Keratinocyte (primary cell): ENCODE data around the gene CFAP68. TPM values are rescaled to one million over a fixed set of nuclear protein-coding genes. Genes with fewer than 3 reads are reported as not detected.

Experiments
- DNase-seq: peaks from one replicate; pipeline ENCODE4 v3.0.0-alpha.2; 2011; ENCODE audit warnings: low read depth, missing footprints, low spot score
- FAIRE-seq: peaks from 2 replicates; lab custom pipeline; 2011; peaks lifted over from hg19 to GRCh38; lab: Jason Lieb, UNC
- H2AFZ ChIP-seq: 2 replicates; pipeline ENCODE4 v1.6.0; 2012; ENCODE audit warnings: low read length, control low read depth, inconsistent platforms; ENCODE audit not compliant: control insufficient read depth
- H3K27ac ChIP-seq: 2 replicates; pipeline ENCODE4 v1.5.1; 2011; ENCODE audit warnings: low read length; ENCODE audit not compliant: control insufficient read depth, insufficient read depth
- H3K27me3 ChIP-seq: 3 replicates; pipeline ENCODE4 v1.6.0; 2011; ENCODE audit warnings: low read length; ENCODE audit not compliant: control insufficient read depth, insufficient read depth; ENCODE audit errors: extremely low read depth
- H3K36me3 ChIP-seq, 2 experiments: 2 replicates in 1 of 2; 3 replicates in 1 of 2; pipeline ENCODE4 v1.5.1; 2011; ENCODE audit warnings: low read length in 2 of 2, mild to moderate bottlenecking in 1 of 2; ENCODE audit not compliant: control insufficient read depth in 2 of 2, insufficient read depth in 2 of 2; ENCODE audit errors: extremely low read depth in 1 of 2
- H3K4me1 ChIP-seq: 3 replicates; pipeline ENCODE4 v1.5.1; 2011; ENCODE audit warnings: low read length; ENCODE audit not compliant: control insufficient read depth, insufficient read depth; ENCODE audit errors: extremely low read depth
- H3K4me2 ChIP-seq: 3 replicates; pipeline ENCODE4 v1.6.0; 2011; ENCODE audit warnings: low read depth, low read length; ENCODE audit not compliant: control insufficient read depth, insufficient read depth; ENCODE audit errors: extremely low read depth
- H3K4me3 ChIP-seq, 3 experiments: fragments of 200-600 bp in 1 of 3; sonication (generic) in 1 of 3; 2 replicates in 2 of 3; 3 replicates in 1 of 3; pipeline ENCODE4 v1.5.1; 2011 to 2016; ENCODE audit warnings: low read length in 3 of 3, mild to moderate bottlenecking in 3 of 3, control low read depth in 2 of 3, inconsistent platforms in 1 of 3, low read depth in 1 of 3, mixed read lengths in 1 of 3, mixed run types in 1 of 3, moderate library complexity in 1 of 3; ENCODE audit not compliant: control insufficient read depth in 2 of 3, insufficient read depth in 2 of 3; ENCODE audit errors: extremely low read depth in 1 of 3
- H3K79me2 ChIP-seq: 2 replicates; pipeline ENCODE4 v1.6.0; 2012; ENCODE audit warnings: low read length; ENCODE audit not compliant: control insufficient read depth, insufficient read depth
- H3K9ac ChIP-seq: 3 replicates; pipeline ENCODE4 v1.6.0; 2011; ENCODE audit warnings: low read length; ENCODE audit not compliant: control insufficient read depth, insufficient read depth; ENCODE audit errors: extremely low read depth
- H3K9me1 ChIP-seq: 3 replicates; pipeline ENCODE4 v1.6.0; 2011; ENCODE audit warnings: low read length; ENCODE audit not compliant: control insufficient read depth, insufficient read depth; ENCODE audit errors: extremely low read depth
- H3K9me3 ChIP-seq: 2 replicates; pipeline ENCODE4 v1.5.1; 2012; ENCODE audit warnings: low read depth, low read length; ENCODE audit not compliant: control insufficient read depth
- H4K20me1 ChIP-seq: 3 replicates; pipeline ENCODE4 v1.6.0; 2011; ENCODE audit warnings: low read length; ENCODE audit not compliant: control insufficient read depth, insufficient read depth; ENCODE audit errors: extremely low read depth
- CTCF ChIP-seq, 3 experiments: IDR thresholded peaks in 1 of 3; conservative IDR thresholded peaks in 1 of 3; optimal IDR thresholded peaks in 1 of 3; 2 replicates in 2 of 3; 3 replicates in 1 of 3; pipeline versions ENCODE3 to v1.5.1; 2011; ENCODE audit warnings: low read length in 3 of 3, mild to moderate bottlenecking in 3 of 3, moderate library complexity in 2 of 3, control low read depth in 1 of 3, inconsistent platforms in 1 of 3; ENCODE audit not compliant: insufficient read depth in 2 of 3; ENCODE audit errors: extremely low read depth in 1 of 3
- EZH2 ChIP-seq: IDR thresholded peaks from one replicate; pipeline ENCODE4 v1.6.1; 2012; ENCODE audit warnings: inconsistent platforms, mild to moderate bottlenecking, low read length, moderate library complexity
- dilution Hi-C: fragments of 300-500 bp; cut with MboI; formaldehyde crosslinking; loops from one replicate; pipeline ENCODE4 v1.7.0; 2020; ENCODE audit warnings: low sequenced_read_pairs; ENCODE audit not compliant: extremely low pct_ligation_motif_present
- polyA plus RNA-seq, 5 experiments: library from polyadenylated mRNA; depleted of rRNA in 3 of 5; stranded (reverse) in 3 of 5; stranded (forward) in 1 of 5; unstranded in 1 of 5; fragments of >200 nt; gene quantifications; 1 replicate in 1 of 5; 2 replicates in 3 of 5; 3 replicates in 1 of 5; pipeline versions ENCODE4 v1.2.1 to v1.2.3, GENCODE V29; 2011 to 2012; ENCODE audit warnings: missing spikeins in 2 of 5, low read depth in 1 of 5, low replicate concordance in 1 of 5

CFAP68 gene
- polyA plus RNA-seq, 1 donor (not counting 4 experiments of a cell fraction or from before 2014, with no cell fraction given), result 63.8 TPM

GRCh38 chr11:111925953-111926352, 46.6 kb downstream of the CFAP68 start:
- H3K4me2 ChIP-seq, result peak overlapping the region; percentile 63
- no peaks in the 10 kb centered on the region for H3K27me3 ChIP-seq
- no peaks in the 10 kb centered on the region for H3K79me2 ChIP-seq
- H3K9me1 ChIP-seq, result no peaks in the 10 kb centered on the region
- no peaks in the 10 kb centered on the region for H3K9me3 ChIP-seq
- TF ChIP-seq EZH2 (no peak), CTCF (optimal IDR thresholded peaks at IDR 0.05 in 1 of 3, IDR thresholded peaks at IDR 0.05 in 1 of 3, conservative IDR thresholded peaks at IDR 0.05 in 1 of 3; ENCODE audit: extremely low read depth in 1 of 3, insufficient read depth in 2 of 3, low read length in 3 of 3) (no peak)
- FAIRE-seq, result no peak
- no peak overlapping the region for H3K9ac ChIP-seq
- no peak for DNase-seq
- no peak overlapping the region for H3K4me3 ChIP-seq
- H3K4me1 ChIP-seq, result peaks cover 17% of the 10 kb centered on the region
- H3K36me3 ChIP-seq, result no peaks in the 10 kb centered on the region
- dilution Hi-C loops, result no loop called here
- peak overlapping the region; percentile 92 for H2AFZ ChIP-seq
- no peaks in the 10 kb centered on the region for H4K20me1 ChIP-seq
- H3K27ac ChIP-seq, result no peak overlapping the region

GRCh38 chr11:111926505-111927391, 47.4 kb downstream of the CFAP68 start:
- H3K9me1 ChIP-seq, result no peaks in the 10 kb centered on the region

More at GRCh38 chr11:111926505-111927391, 47.4 kb downstream of the CFAP68 start:
- Histone ChIP-seq H3K27ac (peak overlapping the region; percentile 81), H3K9me3 (no peaks in the 10 kb centered on the region), H3K4me2 (peak overlapping the region; percentile 86), H3K4me3 (peak overlapping the region; percentile 7 to 77 (median 61)), H4K20me1 (no peaks in the 10 kb centered on the region), H3K27me3 (no peaks in the 10 kb centered on the region), H3K4me1 (peaks cover 17% of the 10 kb centered on the region), H3K9ac (peak overlapping the region; percentile 80), H2AFZ (peak overlapping the region; percentile 92), H3K36me3 (no peaks in the 10 kb centered on the region), H3K79me2 (no peaks in the 10 kb centered on the region)
- peak; percentile 81 for DNase-seq
- no peak for FAIRE-seq
- dilution Hi-C loops, result no loop called here
- TF ChIP-seq CTCF (optimal IDR thresholded peaks at IDR 0.05 in 1 of 3, IDR thresholded peaks at IDR 0.05 in 1 of 3, conservative IDR thresholded peaks at IDR 0.05 in 1 of 3; ENCODE audit: extremely low read depth in 1 of 3, insufficient read depth in 2 of 3, low read length in 3 of 3) (peak in 1 of 3 experiments; percentile 14), EZH2 (no peak)
